CD4-positive, alpha-beta T cell treated with Interleukin-2 at 100 ng/mL for 4 hours (primary cell): ENCODE data around the gene ZMPSTE24.

ENCODE experiments used
- DNase-seq: peaks from one replicate; pipeline ENCODE4 v3.0.0-alpha.2; 2020; ENCODE audit warnings: low spot score

ZMPSTE24 gene

DNA sequence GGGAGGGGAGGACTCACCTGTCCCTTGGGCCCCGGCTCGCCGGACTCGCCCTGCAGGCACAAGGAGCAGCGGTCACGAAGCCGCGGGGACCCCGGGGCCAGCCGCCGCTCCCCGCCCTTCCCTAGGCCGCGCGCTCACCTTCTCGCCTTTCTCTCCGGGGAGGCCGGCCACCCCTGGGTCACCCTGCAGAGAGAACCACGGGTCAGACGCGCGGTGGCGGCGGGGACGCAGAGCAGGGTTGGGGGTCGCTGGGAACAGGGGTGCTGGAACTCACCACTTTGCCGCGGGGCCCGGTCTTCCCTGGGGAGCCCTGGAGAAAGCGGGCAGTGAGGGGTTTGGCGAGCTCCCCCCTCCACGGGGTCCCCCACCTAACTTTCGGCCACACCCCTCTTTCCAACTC lies 45.8 kb downstream of the ZMPSTE24 start:
- no peak for DNase-seq

DNA sequence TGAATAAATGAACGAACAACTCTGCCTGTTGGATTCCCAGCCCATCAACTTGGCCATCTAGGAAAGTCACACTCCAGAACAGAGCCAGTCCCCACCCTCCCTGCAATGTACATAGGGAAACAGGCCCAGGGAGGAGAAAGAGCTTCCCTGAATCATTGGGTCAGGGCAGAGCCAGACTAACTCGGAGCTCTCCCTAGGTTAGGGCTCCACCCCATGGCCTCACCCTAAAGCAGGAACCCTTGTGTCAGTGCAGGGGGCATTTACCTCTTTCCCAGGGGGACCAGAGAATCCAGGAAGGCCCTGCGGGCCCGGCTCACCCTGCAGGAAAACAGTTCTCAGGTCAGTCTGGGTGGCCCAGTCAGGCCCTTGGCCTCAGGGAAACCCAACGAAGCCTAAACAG lies 47.4 kb downstream of the ZMPSTE24 start:
- no peak for DNase-seq

DNA sequence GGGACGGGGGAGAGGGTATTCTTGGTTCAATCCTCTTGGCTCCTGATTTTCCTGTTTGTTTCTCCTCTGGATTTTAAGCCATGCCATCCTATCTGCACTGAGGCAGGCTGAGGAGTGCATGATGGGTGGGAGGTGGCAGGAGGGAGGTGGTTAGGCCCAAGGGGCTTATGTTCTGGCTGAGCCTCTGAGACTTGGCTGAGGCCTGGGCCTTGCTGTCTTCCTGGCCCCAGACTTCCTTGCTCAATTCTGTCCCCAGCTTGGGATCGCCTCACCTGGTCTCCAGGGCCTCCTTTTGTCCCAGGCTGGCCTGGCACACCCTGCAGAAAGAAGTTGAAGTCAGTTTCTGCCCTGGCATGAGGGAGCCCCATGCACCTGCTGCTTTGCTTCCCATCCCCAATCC lies 47.8 kb downstream of the ZMPSTE24 start:
- no peak for DNase-seq

DNA sequence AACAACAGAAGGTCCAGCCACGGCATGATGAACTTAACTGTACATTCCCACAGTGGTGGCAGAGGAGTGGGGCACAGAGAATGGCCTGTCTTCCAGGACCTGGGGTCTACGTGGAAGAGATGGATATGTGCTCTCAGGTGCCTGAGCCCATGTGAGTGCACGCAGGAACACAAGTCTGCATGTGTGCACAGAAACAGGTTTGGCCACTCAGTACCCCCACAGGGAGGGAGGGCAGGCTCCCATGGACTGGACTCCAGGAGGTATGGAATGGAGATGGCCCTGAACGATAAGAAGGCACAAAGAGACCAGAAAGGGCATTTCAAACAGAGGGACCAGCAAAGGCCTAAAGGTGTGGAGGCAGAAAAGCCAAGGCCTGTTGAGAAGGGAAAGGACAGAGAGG lies 48.3 kb downstream of the ZMPSTE24 start:
- no peak for DNase-seq

DNA sequence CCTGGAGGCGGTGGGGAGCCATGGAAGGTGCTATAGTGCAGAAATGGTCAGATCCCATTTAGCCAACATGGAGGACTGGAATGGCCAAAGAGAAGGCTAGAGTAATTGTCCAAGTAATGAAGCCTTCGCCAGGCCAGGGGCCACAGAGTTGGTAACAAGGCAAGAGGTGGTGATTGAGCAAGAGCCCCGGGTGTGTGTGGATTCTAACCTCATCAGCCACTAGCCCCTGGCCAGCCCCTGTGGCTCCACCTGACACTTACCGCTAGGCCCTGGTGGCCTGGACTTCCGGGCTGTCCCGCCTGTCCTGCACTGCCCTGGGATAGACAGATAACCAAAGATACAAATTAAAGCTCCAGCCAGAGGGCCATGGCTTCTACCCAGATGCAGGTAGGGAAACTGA lies 49.1 kb downstream of the ZMPSTE24 start:
- no peak for DNase-seq

DNA sequence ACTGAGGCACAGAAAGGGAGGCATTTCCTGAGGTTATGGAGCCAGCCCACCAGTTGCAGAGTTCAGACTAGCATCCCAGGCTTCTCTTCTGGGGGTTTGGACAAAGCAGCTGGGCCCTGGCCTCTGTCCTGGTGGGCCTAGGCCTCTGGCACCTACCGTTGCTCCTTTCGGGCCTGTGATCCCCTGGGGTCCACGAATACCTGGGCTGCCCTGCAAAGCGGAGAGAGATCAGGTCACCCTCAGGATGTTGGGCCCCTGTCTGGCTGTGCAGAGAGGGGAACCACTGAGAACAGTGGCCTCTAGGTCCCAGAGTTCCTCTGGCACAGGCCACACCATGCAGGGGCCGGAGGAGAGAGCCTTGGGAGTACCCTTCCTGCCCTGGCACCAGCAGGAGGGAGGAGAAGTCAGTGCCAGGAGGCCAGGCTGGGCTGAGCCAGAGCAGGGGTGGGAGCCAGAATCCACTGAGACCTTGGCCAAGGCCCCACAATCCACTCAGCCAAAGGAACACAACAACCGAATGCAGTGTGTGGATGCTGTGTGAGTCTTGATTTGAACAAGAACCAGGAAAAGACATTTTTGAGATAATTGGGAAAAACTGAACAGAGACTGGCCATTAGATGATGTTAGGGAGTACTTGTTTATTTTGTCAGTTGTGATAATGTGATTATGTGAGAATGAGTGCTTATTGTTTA lies 50.1 kb downstream of the ZMPSTE24 start:
- no peak for DNase-seq

DNA sequence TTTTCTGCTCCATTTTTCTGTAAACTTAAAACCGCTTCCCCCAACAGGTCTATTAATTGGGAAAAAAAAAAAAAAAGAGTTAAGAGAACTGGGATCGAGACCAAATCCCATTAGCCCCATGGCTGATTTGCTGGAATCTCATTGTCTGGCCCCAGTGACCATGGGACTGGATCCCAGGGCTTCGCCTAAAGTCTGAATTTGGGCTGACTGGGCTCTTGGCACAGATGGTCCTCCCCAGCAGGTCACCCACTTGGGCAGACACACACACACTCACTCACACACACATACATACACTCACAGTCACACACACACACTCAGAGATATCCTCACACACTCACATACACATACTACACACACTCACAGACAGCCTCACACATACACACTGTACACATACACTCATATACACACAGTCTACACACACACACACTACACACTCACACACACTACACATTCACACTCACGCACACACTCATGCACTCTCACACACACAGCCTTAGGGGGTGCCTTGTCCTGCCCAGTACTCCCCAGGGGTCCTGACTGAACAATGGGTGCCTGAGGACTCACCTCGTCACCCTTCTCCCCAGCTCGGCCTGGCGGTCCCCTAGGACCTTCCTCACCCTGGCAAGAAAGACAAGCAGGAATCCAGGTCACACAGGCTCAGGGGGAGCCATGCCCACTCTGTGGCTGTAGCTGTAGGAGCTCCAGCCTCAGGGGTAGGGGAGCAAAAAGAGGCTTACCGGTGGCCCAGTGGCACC lies 51.5 kb downstream of the ZMPSTE24 start:
- DNase-seq = no peak

DNA sequence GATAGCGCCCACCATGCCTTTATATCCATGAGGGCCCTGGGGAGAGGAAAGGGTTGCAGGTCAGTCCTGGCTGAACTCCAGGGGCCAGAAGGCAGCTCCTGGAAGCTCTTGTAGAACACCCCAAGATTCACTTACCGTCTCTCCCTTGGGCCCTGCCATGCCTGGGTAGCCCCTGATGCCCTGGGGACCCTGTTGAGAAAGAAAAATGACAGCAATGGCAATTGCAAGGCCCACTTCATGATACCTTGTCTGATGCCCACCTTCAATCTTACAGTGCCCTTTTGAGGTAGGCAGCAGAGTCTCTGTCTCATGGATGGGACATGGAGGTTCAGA lies 52.1 kb downstream of the ZMPSTE24 start:
- no peak for DNase-seq

DNA sequence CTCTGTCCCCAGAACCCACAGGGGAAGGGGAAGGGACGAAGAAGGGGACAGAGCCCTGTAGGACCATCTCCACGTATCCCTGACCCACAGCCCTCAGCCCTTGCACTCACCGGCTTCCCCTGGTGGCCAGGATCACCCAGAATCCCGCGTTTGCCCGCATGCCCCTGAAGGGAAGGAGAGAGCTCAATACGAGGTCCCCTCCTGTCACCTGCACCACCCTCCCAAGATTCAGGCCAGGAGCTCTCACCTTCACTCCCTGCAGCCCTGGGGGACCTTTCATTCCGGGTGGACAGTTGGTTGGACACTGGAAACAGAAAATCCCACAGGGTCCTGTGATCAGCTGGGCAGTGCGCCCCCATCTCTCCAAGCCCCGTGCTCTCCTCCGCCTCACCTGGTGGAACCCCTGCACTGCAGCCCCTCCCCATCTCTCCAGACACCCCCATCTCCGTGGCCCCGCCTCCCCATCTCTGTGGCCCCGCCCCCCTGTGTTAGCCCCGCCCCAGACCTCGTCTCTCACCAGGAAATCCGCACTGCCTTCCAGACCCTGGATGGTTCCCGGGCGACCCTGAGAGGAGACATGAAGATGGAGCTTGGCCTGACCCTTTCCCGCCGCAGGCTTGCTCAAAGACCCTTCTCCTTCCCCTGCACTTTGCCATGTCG lies 53.1 kb downstream of the ZMPSTE24 start:
- no peak for DNase-seq

DNA sequence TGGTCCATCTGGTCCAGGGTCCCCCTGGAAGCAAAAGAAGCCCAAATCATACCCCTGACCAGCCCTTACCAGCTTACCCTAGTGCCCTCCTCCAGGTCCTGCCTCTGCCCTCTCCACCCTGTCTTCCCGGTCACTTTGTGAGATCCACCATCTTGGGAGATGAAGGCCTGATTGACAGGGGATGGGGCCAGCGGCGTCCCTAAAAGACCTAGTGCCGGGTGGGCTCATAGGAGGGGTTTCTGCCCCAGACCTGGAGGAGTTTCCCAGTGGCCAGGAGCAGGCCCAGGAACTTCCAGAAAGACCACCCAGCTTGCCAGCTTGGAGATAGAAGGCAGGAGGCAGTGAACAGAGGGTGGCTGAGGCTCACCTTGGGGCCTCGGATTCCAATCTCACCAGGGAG lies 53.7 kb downstream of the ZMPSTE24 start:
- DNase-seq = no peak

DNA sequence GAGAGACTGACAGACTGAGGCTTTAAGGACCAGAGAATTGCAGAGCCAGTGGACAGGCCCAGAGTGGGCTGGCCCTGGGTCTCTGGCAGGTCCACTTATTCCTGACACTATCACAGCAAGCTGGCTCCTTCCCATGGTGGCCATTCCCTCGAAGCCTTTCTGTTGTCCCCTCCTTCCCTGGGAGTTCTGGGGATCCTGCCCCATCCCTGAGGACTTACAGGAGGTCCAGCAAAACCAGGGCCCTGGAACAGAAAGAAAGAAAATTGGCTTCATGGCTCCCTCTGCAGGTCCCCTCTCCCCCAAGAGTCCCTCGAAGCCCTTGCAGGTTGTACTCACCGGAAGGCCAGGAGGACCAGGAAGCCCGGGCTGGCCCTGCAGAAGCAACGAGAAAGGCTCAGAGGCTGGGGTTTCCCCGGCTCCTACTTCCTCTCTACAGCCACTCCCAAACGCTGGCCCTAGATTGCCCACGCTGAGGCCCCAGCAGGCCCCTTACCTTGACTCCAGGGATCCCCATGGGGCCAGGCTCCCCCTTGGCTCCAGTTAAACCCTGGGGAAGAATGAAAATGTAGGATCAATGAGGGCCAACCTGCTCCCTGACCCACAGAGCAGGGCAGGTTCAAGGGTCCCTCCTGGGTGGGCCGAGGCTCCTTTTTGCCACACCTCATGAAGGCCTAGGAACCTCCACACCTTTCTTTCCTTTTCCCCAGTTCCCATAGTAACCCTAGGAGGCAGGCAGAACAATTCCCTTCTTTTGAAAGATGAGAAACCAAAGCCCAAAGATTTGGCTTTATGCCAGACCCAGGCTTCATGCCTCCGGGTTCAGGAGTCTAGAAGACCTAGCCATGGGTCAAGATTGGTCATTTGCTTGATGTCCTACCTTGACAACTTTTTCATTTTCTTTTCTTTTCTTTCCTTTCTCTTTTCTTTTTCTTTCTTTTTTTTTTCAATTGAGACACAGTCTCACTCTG lies 54.5 kb downstream of the ZMPSTE24 start:
- DNase-seq = peak; percentile 28

DNA sequence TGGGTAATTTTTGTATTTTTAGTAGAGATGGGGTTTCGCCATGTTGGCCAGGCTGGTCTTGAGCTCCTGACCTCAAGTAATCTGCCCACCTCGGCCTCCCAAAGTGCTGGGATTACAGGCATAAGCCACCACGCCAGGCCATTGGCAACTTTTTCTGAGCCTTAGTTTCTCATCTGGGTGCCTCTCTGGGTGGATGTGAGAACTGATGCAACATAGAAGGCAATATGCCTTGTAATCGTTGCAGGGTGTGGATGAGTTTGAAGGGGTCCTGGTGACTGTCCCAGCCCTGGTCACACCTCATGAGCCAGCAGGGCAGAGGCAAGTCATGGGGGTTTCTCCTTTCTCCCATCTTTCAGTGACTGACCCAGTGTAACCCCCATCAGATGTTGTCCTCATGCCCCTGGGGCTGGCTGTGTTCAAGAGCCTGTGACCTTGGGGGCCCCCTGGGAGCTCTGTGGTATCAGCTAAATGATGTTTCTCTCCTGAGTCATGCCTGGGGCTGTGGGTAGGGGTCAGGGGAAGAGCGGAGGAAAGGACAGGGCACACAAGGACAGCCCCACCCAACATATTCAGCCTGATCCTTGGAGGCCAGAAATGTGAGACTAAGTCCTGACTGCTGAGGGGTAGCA lies 55.4 kb downstream of the ZMPSTE24 start:
- DNase-seq = no peak

DNA sequence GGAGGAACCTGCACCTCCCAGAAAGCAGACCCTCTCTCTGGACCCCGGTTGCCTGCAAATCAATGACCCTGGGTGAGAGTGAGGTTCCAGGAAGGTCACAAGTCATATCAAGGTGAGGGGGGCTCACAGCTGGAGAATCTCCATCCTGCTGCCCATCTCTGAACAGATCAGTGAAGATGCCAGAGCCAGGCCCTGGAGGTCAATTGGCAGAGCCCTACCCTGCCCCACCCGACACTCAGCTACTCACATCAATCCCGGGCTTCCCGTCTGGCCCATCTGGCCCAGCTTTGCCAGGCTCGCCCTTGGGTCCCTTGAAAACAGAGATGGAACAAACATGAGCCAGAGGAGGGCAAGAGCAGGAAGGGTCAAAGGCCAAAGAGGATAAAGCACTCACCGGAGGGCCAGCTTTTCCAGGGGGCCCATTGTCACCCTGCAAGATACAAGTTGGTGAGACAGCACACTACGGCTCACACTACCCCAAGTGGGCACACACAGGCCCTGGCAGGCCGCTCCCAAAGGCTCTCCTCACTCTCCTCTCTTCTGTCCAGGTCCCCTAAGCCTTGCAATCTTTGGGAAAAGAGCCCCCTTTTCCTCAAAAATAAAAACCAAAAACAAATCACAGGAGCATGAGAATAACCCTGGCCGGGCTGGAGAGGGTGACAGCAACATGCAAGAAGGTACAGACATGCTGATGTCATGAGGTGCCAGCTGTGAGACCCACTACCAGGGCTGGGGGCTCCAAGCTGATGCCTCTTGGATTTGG lies 56.1 kb downstream of the ZMPSTE24 start:
- DNase-seq = no peak

DNA sequence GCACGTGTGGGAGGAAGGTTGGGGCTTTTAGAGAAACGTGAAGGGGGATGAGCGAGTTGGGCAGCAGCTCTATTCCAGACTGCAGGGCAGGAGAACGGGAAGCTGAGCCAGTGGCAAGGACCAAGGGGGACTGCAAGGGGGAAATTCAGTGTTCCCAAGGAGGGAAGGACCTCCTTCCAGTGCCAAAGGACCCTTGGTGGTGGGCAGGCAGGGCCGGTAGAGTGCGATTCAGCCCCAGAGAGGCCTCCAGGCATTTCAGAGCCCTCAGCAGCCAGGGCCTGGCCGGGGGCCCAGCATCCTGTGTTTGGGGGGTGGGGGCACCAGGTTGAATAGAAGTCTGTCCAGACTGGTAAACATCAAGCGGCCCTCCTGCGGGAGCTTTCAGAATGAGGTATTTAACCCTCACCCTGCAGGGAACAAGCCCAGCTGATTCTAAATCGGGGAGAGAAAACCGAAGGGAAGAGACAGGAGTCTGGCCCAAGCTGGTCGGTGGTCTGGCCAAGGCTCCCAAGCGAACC lies 56.7 kb downstream of the ZMPSTE24 start:
- no peak for DNase-seq

DNA sequence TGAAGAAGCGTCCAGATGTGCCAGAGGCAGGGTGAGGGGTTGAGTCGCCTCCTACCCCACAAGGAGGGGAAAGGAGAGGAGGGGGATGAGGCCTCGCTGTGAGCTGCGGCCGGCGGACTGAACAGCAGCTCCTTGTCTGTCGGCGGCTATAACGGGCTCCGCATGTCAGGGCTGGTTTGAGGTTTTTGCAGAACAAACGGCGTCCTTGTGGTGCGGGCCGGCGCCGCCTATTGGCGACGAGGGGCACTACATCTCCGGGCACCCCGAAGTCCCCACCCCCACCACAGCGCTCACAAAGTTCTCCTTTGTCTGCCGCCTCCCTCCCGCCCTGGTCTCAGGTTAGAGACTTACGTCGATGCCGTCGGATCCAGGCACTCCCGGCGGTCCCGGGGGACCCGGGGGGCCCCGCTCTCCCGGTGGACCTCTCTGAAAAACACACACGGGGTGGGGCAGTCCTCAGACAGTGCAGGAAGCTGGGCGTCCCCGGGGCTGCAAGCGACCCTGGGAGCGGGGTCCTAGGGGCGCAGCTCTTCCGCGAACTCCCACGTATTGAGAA lies 57.3 kb downstream of the ZMPSTE24 start:
- DNase-seq = peak; percentile 88

DNA sequence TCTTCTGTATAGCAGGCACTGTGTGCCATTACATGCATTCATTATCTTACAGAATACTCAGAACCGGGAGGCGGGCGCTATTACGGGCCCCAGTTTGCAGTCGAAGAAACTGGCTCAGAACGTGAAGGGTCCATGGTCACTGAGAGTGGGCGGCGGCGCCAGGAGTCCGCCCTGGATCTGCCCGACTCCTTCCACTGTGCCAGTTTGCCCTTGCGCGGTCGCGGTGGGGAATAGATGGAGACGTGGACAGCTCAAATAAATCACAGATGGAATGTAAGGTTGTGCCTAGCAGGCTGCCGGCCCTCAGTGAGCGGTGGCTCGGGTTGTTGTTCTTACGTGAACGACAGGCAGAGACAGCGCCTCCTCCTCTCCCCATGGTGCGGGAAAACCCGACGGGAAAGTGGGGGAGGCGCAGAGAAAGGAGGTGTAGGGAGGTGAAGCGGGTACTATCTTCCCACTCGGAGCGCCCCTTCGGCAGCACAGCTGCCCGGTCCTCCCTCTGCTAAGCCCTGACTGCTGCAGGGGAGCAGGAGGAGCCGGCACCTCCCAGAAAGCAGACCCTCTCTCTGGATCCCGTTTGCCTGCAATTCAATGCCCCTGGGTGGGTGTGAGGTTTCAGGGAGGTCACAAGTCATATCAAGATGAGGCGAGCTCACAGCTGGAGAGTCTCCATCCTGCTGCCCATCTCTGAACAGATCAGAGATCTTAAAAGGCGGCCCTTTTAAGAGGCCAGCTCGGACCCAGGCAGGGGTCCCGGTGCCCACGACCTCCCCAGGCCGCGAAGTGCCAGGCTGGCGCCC lies 58.0 kb downstream of the ZMPSTE24 start:
- peak; percentile 12 for DNase-seq

DNA sequence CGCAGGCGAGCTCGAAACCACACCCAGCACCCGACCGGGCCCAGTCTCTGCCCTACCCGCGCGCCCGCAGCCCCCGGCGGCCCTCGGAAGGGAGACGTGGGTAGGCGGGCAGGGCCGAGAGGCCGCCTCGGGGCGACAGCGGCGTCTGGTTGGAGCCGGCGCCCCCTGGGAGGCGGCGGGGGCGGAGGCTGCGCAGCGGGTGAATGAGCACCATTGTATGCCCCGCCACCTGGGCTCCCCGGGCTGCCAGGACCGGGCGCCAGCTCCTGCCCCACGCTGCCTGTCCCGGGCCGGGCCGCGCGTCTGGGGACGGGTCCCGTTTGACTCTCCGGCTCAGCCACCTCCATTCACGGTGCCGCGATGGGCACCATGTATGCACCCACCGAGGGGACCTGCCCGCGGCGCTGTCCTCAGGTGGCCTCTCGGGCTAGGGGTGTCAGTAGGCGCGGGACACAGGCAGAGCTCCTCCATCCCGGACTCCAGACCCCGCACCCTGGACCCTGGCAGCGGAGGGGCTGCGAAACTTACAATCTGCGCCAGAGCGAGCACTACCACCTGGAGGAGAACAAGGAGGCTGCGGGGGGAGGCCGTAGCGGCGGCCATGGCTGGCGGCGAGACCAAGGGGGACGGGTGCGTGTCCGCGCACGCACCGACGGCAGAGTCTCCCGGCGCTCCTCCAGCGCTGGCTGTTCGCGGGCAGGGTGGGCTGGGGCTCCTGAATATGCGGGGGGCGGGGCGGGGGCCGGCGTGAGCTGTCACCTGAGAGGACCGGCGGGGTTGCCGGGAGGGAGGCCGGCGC lies 58.8 kb downstream of the ZMPSTE24 start, which contains the start of gene COL9A2:
TSS of gene COL9A2 (minus strand) at position 692 of the 799 bp plus-strand sequence. CDS start at position 603, 89 bp downstream.
- peak; percentile 54 for DNase-seq

DNA sequence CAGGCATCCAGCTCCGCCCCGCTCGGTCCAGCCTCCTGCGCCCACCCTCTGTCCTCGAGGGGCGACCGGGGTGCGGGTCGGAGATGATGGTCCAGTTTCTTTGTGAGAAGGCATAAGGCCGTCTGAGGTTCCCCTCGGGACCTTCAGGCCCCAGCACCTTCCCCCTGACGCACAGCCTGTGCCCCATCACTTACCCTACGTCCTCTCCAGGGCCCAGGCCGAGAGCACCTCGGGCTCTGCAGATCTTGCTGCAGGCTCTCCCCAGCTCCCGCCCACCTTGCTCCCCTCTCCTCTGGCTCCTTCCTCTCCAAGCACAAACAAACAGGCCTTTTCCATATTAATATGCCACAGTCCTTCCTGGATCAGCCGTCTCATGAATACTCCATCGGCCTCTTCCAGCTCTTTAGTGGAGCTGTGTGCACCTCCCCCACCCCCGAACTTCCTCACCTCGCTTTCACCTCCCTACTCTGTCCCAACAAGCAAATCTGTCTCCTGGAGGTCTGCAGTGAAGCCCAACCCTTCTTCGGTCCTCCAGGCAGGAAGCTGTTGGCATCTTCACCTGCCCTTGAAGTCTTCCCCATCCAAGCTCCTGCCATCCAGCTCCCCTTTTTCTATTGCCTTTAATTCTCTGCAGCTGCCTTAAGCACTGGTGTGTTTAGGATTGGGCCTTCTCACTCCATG lies 59.5 kb downstream of the ZMPSTE24 start:
- DNase-seq = no peak
